A673 (cell line): Measurements from ENCODE around the gene KDELR3.

Experiments used
- CTCF ChIP-seq: fragments of 300-800, 200-600 bp; sonication (generic); conservative IDR thresholded peaks from 2 replicates; pipeline ENCODE4 v1.5.1; 2017; ENCODE audit warnings: low read depth, mild to moderate bottlenecking, antibody characterized with exemption, low read length, moderate library complexity, mixed read lengths
- EZH2 ChIP-seq: fragments of 200-600 bp; sonication (generic); IDR thresholded peaks from 2 replicates; pipeline ENCODE4 v1.6.1; 2017; ENCODE audit warnings: borderline replicate concordance, low read depth, mild to moderate bottlenecking, mixed read lengths, antibody characterized with exemption, low read length; ENCODE audit not compliant: poor library complexity, severe bottlenecking

GRCh38 chr22:38485783-38486182, 17.9 kb downstream of the KDELR3 start:
- TF ChIP-seq CTCF (no peak), EZH2 (no peak)
